WTC11 (cell line): Measurements from ENCODE around the gene PROC. TPM values are rescaled to one million over a fixed set of nuclear protein-coding genes. Genes with fewer than 3 reads are reported as not detected.

Source experiments
- ATAC-seq: fragments of 200-7000 bp; cut with Tn5 transposase; 2 replicates; pipeline ENCODE4 v1.10.0; 2021; ENCODE audit warnings: mild to moderate bottlenecking, moderate library complexity
- CTCF ChIA-PET: fragments of 300-600 bp; sonication (Branson Sonifier 250); formaldehyde crosslinking; loops from one replicate; lab custom pipeline; 2021; ENCODE audit warnings: antibody characterized with exemption; lab: Charles Lee
- POLR2A ChIA-PET: fragments of 350-600 bp; sonication (Branson Sonifier 250); formaldehyde crosslinking; loops from one replicate; lab custom pipeline; 2021; ENCODE audit warnings: antibody characterized with exemption; lab: Charles Lee
- DNase-seq: peaks from one replicate; pipeline ENCODE4 v3.0.0; 2021; ENCODE audit warnings: low spot score
- H3K27ac Mint-ChIP-seq: 2 replicates; pipeline ENCODE4 v1.8.0; 2021; ENCODE audit warnings: mixed read lengths
- H3K27me3 Mint-ChIP-seq: 2 replicates; pipeline ENCODE4 v1.8.0; 2021; ENCODE audit warnings: low read depth, mild to moderate bottlenecking, moderate library complexity, mixed read lengths
- H3K36me3 Mint-ChIP-seq: 2 replicates; pipeline ENCODE4 v1.8.0; 2021; ENCODE audit warnings: mixed read lengths
- H3K4me1 Mint-ChIP-seq: 2 replicates; pipeline ENCODE4 v1.8.0; 2022; ENCODE audit warnings: mixed read lengths
- H3K4me3 Mint-ChIP-seq: 2 replicates; pipeline ENCODE4 v1.8.0; 2021; ENCODE audit warnings: mild to moderate bottlenecking, moderate library complexity, mixed read lengths
- H3K9me3 Mint-ChIP-seq: 2 replicates; pipeline ENCODE4 v1.8.0; 2021; ENCODE audit warnings: mixed read lengths
- FOXJ3 ChIP-seq: sonication (generic); formaldehyde crosslinking; IDR thresholded peaks from 2 replicates; pipeline ENCODE4 v1.9.0; 2021; ENCODE audit warnings: missing genetic modification reagents, mild to moderate bottlenecking, borderline replicate concordance
- FOXP1 ChIP-seq: sonication (generic); formaldehyde crosslinking; IDR thresholded peaks from 2 replicates; pipeline ENCODE4 v1.8.0; 2022; ENCODE audit warnings: missing genetic modification reagents, mild to moderate bottlenecking, moderate library complexity, borderline replicate concordance
- GABPB1 ChIP-seq: sonication (generic); formaldehyde crosslinking; IDR thresholded peaks from 2 replicates; pipeline ENCODE4 v1.8.1; 2023; ENCODE audit warnings: mild to moderate bottlenecking, missing genetic modification reagents
- GTF2I ChIP-seq: fragments of 250-450 bp; sonication (Bioruptor Pico); conservative IDR thresholded peaks from 2 replicates; pipeline ENCODE4 v1.4.0; 2021; ENCODE audit warnings: mild to moderate bottlenecking
- NFATC4 ChIP-seq: fragments of 250-450 bp; sonication (Bioruptor Pico); IDR thresholded peaks from 2 replicates; pipeline ENCODE4 v1.9.0; 2021; ENCODE audit warnings: mild to moderate bottlenecking
- NR3C1 ChIP-seq: sonication (generic); formaldehyde crosslinking; conservative IDR thresholded peaks from 2 replicates; pipeline ENCODE4 v1.8.1; 2023; ENCODE audit warnings: low read depth, mild to moderate bottlenecking, missing genetic modification reagents
- RORB ChIP-seq: fragments of 250-450 bp; sonication (Bioruptor Pico); IDR thresholded peaks from 2 replicates; pipeline ENCODE4 v1.9.0; 2021; ENCODE audit warnings: mild to moderate bottlenecking
- SMAD3 ChIP-seq: sonication (generic); formaldehyde crosslinking; IDR thresholded peaks from 2 replicates; pipeline ENCODE4 v1.8.0; 2022; ENCODE audit warnings: missing genetic modification reagents, mild to moderate bottlenecking, borderline replicate concordance
- SOX15 ChIP-seq: fragments of 250-450 bp; sonication (Bioruptor Pico); IDR thresholded peaks from 2 replicates; pipeline ENCODE4 v1.9.0; 2021; ENCODE audit warnings: mild to moderate bottlenecking
- TCF7 ChIP-seq: sonication (generic); formaldehyde crosslinking; IDR thresholded peaks from 2 replicates; pipeline ENCODE4 v1.8.0; 2022; ENCODE audit warnings: mild to moderate bottlenecking, low read depth, missing genetic modification reagents, moderate library complexity
- TP53 ChIP-seq: sonication (generic); formaldehyde crosslinking; IDR thresholded peaks from 2 replicates; pipeline ENCODE4 v1.8.1; 2023; ENCODE audit warnings: mild to moderate bottlenecking, missing genetic modification reagents
- ZNF317 ChIP-seq: sonication (generic); formaldehyde crosslinking; IDR thresholded peaks from 2 replicates; pipeline ENCODE4 v1.8.1; 2023; ENCODE audit warnings: low read depth, mild to moderate bottlenecking, moderate library complexity, missing genetic modification reagents, borderline replicate concordance
- ZNF396 ChIP-seq: fragments of 250-450 bp; sonication (Bioruptor Pico); IDR thresholded peaks from 2 replicates; pipeline ENCODE4 v1.8.0; 2021; ENCODE audit warnings: mild to moderate bottlenecking, moderate library complexity, borderline replicate concordance
- total RNA-seq: library from RNA; stranded (reverse); gene quantifications from 3 replicates; pipeline ENCODE4 v1.2.3, GENCODE V29; 2021
- TF ChIP-seq, protein P1 (sequence below): fragments of 200-600 bp; IDR thresholded peaks from 2 replicates; pipeline ENCODE4 v1.8.0; 2022; ENCODE audit warnings: antibody characterized with exemption
- TF ChIP-seq, protein P2 (sequence below): sonication (generic); formaldehyde crosslinking; IDR thresholded peaks from 2 replicates; pipeline ENCODE4 v1.8.0; 2023; ENCODE audit warnings: mild to moderate bottlenecking, missing genetic modification reagents
- TF ChIP-seq, protein P3 (sequence below): fragments of 250-450 bp; sonication (Bioruptor Pico); IDR thresholded peaks from 2 replicates; pipeline ENCODE4 v1.9.0; 2021; ENCODE audit warnings: mild to moderate bottlenecking, borderline replicate concordance
- TF ChIP-seq, protein P4 (sequence below): sonication (generic); formaldehyde crosslinking; IDR thresholded peaks from 2 replicates; pipeline ENCODE4 v1.8.0; 2022; ENCODE audit warnings: missing genetic modification reagents
- TF ChIP-seq, protein P5 (sequence below): sonication (generic); formaldehyde crosslinking; IDR thresholded peaks from 2 replicates; pipeline ENCODE4 v1.8.1; 2022; ENCODE audit warnings: missing genetic modification reagents, borderline replicate concordance

Gene PROC
- total RNA-seq, 1 experiment from 2014 or later, result 0.59 TPM

DNA sequence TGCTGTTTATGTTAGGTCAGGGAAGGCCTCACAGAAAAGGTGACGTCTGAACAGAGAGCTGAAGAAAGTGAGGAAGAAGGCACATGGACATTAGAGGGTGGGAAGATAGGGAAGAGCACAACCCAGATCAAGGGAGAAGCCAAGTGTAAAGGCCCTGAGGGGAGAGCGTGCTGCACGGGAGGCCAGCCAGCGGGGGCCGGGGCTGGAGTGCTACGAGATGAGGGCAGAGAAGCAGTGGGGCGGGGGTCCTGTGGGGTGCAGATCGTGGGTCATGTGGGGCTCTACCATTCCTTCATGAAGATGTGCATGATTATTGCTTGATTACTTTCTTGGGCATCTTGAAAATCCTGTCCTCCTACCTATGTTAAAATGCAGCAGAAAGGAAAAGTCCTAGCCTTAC lies 50.8 kb downstream of the PROC start:
- Mint-ChIP-seq H3K4me1 (peaks cover 15% of the 10 kb centered on the region), H3K27me3 (no peaks in the 10 kb centered on the region), H3K4me3 (no peak overlapping the region), H3K9me3 (no peaks in the 10 kb centered on the region), H3K27ac (no peak overlapping the region), H3K36me3 (peaks cover 11% of the 10 kb centered on the region)
- TF ChIP-seq TP53 (CRISPR knock-in tag) (no peak), GTF2I (CRISPR knock-in tag) (no peak), FOXJ3 (no peak), ZNF317 (CRISPR knock-in tag) (no peak), TCF7 (CRISPR knock-in tag) (no peak)
- CTCF ChIA-PET, result no interaction called here
- ATAC-seq (no peak), DNase-seq (no peak)
- POLR2A ChIA-PET, result no interaction called here

DNA sequence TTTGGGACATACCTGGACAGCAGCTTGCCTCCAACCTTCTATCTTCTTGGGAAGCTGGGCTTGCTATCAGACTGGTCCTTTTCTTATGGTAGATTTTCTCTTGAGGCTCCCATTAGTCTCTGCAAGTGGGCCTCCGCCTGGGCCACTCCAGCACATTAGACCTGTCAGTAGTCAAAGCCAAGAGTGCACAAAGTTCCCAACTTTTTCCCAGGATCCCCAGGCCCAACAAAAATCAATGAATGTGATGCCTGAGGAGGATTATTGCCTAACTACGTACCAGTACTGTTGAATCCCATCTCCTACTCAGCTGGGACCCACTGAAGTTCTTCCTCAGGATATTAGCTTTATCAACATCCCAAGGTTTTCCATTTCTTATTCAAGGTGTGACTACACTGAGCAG lies 51.7 kb downstream of the PROC start:
- ATAC-seq, result no peak

DNA sequence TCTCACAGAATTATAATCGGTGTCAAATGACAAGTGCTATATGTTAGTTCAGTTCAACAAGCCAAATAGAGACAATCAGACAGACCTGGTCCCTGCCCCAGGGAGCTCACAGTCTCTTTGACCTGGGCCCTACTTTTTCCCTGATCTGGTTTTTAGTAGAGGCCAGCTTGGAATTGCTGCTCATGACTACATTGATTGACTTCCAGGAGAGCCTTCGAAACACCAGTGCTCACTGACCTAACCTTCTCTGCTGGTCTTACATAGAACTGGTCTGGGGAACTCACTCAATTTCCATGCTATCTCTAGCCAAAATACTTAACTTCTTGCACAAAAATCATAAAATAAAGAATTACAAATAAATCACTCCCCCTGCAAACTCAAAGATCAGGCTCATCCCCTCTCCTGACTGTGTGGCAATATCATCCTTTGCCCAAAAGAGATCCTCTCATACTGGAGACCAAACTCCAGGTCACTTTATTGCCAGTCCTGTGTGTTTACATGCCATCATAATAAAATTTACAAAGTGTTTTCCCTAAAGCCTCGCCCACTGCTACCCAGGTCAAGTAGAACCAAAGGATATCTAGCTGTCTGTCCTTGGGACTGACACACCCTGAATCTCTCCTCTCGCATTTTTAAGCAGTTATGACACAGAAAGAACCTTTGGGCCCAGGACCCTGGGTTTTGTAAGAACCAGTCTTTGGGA lies 53.2 kb downstream of the PROC start:
- no peak for ATAC-seq
- no peak for TF ChIP-seq SOX15 (CRISPR knock-in tag)
- TF ChIP-seq ZNF396, result no peak
- TF ChIP-seq, protein P1, sequence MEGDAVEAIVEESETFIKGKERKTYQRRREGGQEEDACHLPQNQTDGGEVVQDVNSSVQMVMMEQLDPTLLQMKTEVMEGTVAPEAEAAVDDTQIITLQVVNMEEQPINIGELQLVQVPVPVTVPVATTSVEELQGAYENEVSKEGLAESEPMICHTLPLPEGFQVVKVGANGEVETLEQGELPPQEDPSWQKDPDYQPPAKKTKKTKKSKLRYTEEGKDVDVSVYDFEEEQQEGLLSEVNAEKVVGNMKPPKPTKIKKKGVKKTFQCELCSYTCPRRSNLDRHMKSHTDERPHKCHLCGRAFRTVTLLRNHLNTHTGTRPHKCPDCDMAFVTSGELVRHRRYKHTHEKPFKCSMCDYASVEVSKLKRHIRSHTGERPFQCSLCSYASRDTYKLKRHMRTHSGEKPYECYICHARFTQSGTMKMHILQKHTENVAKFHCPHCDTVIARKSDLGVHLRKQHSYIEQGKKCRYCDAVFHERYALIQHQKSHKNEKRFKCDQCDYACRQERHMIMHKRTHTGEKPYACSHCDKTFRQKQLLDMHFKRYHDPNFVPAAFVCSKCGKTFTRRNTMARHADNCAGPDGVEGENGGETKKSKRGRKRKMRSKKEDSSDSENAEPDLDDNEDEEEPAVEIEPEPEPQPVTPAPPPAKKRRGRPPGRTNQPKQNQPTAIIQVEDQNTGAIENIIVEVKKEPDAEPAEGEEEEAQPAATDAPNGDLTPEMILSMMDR, result no peak
- TF ChIP-seq, protein P2, sequence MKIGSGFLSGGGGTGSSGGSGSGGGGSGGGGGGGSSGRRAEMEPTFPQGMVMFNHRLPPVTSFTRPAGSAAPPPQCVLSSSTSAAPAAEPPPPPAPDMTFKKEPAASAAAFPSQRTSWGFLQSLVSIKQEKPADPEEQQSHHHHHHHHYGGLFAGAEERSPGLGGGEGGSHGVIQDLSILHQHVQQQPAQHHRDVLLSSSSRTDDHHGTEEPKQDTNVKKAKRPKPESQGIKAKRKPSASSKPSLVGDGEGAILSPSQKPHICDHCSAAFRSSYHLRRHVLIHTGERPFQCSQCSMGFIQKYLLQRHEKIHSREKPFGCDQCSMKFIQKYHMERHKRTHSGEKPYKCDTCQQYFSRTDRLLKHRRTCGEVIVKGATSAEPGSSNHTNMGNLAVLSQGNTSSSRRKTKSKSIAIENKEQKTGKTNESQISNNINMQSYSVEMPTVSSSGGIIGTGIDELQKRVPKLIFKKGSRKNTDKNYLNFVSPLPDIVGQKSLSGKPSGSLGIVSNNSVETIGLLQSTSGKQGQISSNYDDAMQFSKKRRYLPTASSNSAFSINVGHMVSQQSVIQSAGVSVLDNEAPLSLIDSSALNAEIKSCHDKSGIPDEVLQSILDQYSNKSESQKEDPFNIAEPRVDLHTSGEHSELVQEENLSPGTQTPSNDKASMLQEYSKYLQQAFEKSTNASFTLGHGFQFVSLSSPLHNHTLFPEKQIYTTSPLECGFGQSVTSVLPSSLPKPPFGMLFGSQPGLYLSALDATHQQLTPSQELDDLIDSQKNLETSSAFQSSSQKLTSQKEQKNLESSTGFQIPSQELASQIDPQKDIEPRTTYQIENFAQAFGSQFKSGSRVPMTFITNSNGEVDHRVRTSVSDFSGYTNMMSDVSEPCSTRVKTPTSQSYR (CRISPR knock-in tag), result no peak
- TF ChIP-seq, protein P3, sequence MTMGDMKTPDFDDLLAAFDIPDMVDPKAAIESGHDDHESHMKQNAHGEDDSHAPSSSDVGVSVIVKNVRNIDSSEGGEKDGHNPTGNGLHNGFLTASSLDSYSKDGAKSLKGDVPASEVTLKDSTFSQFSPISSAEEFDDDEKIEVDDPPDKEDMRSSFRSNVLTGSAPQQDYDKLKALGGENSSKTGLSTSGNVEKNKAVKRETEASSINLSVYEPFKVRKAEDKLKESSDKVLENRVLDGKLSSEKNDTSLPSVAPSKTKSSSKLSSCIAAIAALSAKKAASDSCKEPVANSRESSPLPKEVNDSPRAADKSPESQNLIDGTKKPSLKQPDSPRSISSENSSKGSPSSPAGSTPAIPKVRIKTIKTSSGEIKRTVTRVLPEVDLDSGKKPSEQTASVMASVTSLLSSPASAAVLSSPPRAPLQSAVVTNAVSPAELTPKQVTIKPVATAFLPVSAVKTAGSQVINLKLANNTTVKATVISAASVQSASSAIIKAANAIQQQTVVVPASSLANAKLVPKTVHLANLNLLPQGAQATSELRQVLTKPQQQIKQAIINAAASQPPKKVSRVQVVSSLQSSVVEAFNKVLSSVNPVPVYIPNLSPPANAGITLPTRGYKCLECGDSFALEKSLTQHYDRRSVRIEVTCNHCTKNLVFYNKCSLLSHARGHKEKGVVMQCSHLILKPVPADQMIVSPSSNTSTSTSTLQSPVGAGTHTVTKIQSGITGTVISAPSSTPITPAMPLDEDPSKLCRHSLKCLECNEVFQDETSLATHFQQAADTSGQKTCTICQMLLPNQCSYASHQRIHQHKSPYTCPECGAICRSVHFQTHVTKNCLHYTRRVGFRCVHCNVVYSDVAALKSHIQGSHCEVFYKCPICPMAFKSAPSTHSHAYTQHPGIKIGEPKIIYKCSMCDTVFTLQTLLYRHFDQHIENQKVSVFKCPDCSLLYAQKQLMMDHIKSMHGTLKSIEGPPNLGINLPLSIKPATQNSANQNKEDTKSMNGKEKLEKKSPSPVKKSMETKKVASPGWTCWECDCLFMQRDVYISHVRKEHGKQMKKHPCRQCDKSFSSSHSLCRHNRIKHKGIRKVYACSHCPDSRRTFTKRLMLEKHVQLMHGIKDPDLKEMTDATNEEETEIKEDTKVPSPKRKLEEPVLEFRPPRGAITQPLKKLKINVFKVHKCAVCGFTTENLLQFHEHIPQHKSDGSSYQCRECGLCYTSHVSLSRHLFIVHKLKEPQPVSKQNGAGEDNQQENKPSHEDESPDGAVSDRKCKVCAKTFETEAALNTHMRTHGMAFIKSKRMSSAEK (CRISPR knock-in tag), result no peak
- no peak for TF ChIP-seq NFATC4
- no peak for TF ChIP-seq GTF2I (CRISPR knock-in tag)
- TF ChIP-seq, protein P4, sequence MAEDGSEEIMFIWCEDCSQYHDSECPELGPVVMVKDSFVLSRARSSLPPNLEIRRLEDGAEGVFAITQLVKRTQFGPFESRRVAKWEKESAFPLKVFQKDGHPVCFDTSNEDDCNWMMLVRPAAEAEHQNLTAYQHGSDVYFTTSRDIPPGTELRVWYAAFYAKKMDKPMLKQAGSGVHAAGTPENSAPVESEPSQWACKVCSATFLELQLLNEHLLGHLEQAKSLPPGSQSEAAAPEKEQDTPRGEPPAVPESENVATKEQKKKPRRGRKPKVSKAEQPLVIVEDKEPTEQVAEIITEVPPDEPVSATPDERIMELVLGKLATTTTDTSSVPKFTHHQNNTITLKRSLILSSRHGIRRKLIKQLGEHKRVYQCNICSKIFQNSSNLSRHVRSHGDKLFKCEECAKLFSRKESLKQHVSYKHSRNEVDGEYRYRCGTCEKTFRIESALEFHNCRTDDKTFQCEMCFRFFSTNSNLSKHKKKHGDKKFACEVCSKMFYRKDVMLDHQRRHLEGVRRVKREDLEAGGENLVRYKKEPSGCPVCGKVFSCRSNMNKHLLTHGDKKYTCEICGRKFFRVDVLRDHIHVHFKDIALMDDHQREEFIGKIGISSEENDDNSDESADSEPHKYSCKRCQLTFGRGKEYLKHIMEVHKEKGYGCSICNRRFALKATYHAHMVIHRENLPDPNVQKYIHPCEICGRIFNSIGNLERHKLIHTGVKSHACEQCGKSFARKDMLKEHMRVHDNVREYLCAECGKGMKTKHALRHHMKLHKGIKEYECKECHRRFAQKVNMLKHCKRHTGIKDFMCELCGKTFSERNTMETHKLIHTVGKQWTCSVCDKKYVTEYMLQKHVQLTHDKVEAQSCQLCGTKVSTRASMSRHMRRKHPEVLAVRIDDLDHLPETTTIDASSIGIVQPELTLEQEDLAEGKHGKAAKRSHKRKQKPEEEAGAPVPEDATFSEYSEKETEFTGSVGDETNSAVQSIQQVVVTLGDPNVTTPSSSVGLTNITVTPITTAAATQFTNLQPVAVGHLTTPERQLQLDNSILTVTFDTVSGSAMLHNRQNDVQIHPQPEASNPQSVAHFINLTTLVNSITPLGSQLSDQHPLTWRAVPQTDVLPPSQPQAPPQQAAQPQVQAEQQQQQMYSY, result no peak
- TF ChIP-seq, protein P5, sequence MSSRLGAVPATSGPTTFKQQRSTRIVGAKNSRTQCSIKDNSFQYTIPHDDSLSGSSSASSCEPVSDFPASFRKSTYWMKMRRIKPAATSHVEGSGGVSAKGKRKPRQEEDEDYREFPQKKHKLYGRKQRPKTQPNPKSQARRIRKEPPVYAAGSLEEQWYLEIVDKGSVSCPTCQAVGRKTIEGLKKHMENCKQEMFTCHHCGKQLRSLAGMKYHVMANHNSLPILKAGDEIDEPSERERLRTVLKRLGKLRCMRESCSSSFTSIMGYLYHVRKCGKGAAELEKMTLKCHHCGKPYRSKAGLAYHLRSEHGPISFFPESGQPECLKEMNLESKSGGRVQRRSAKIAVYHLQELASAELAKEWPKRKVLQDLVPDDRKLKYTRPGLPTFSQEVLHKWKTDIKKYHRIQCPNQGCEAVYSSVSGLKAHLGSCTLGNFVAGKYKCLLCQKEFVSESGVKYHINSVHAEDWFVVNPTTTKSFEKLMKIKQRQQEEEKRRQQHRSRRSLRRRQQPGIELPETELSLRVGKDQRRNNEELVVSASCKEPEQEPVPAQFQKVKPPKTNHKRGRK (CRISPR knock-in tag), result no peak
- CTCF ChIA-PET, result interaction anchor here (1.4 kb wide), 1 partner anchor 49 kb away, joined by 3 read pairs; no protein-coding TSS in a partner anchor
- peaks cover 11% of the 10 kb centered on the region for H3K36me3 Mint-ChIP-seq
- H3K27ac Mint-ChIP-seq, result no peak overlapping the region
- no peaks in the 10 kb centered on the region for H3K4me1 Mint-ChIP-seq
- DNase-seq, result no peak
- no peaks in the 10 kb centered on the region for H3K27me3 Mint-ChIP-seq
- H3K4me3 Mint-ChIP-seq, result no peak overlapping the region
- POLR2A ChIA-PET, result interaction anchor here (1.0 kb wide), 1 partner anchor 55 kb away, joined by 3 read pairs; the partner anchor contains the start of gene IWS1
- H3K9me3 Mint-ChIP-seq, result peaks cover 9% of the 10 kb centered on the region

More for the DNA sequence above, 51.7 kb downstream of the PROC start:
- Mint-ChIP-seq H3K4me1 (peaks cover 6% of the 10 kb centered on the region), H3K27me3 (no peaks in the 10 kb centered on the region), H3K4me3 (no peak overlapping the region), H3K27ac (no peak overlapping the region), H3K36me3 (peaks cover 11% of the 10 kb centered on the region), H3K9me3 (no peaks in the 10 kb centered on the region)
- no peak for DNase-seq
- CTCF ChIA-PET, result interaction anchor here (0.9 kb wide), 1 partner anchor 273 kb away, joined by 3 read pairs; no protein-coding TSS in a partner anchor
- TF ChIP-seq GABPB1, result no peak
- no peak for TF ChIP-seq NR3C1 (CRISPR knock-in tag)
- TF ChIP-seq FOXP1 (CRISPR knock-in tag), result no peak
- no peak for TF ChIP-seq RORB (CRISPR knock-in tag)
- no peak for TF ChIP-seq SMAD3 (CRISPR knock-in tag)
- POLR2A ChIA-PET, result no interaction called here
